B cell (primary cell): ENCODE data around the gene DHRS12. TPM values are rescaled to one million over a fixed set of nuclear protein-coding genes. Genes with fewer than 3 reads are reported as not detected.

Source experiments
- ATAC-seq: fragments of 200-7000 bp; cut with Tn5 transposase; one replicate; pipeline ENCODE4 v1.10.0; 2021; ENCODE audit warnings: low read depth, mild to moderate bottlenecking, moderate number of reproducible peaks, moderate library complexity
- CTCF ChIA-PET: fragments of 350-600 bp; sonication (Branson Sonifier 250); formaldehyde crosslinking; loops from one replicate; lab custom pipeline; 2021; ENCODE audit warnings: antibody characterized with exemption, inconsistent platforms; lab: Charles Lee
- POLR2A ChIA-PET: fragments of 350-600 bp; sonication (Branson Sonifier 250); formaldehyde crosslinking; loops from one replicate; lab custom pipeline; 2021; ENCODE audit warnings: antibody characterized with exemption; lab: Charles Lee
- DNase-seq: peaks from one replicate; pipeline ENCODE4 v3.0.0; 2013
- H2AFZ ChIP-seq: 2 replicates; pipeline ENCODE4 v1.6.1; 2012; ENCODE audit warnings: mild to moderate bottlenecking, low read depth, low read length; ENCODE audit not compliant: insufficient read depth, poor library complexity, severe bottlenecking
- H3K27ac ChIP-seq, 2 donors: 1 replicate in 1 of 2; 2 replicates in 1 of 2; pipeline ENCODE4 v1.5.1; 2012 to 2013; ENCODE audit warnings: low read length in 2 of 2, mild to moderate bottlenecking in 2 of 2, moderate library complexity in 1 of 2
- H3K27me3 ChIP-seq, 4 experiments: fragments of 200-600 bp in 1 of 4; sonication (generic) in 1 of 4; replicated peaks in 1 of 4; 1 replicate in 2 of 4; 2 replicates in 2 of 4; pipeline versions ENCODE4 v1.6.1 to v1.7.0; 2013 to 2016; ENCODE audit warnings: low read length in 3 of 4, mild to moderate bottlenecking in 2 of 4, mixed read lengths in 1 of 4, moderate library complexity in 1 of 4; ENCODE audit not compliant: insufficient read depth in 4 of 4, control insufficient read depth in 3 of 4; ENCODE audit errors: control extremely low read depth in 1 of 4
- H3K36me3 ChIP-seq, 2 experiments: replicated peaks in 1 of 2; 1 replicate in 1 of 2; 2 replicates in 1 of 2; pipeline versions ENCODE4 v1.6.1 to v1.7.1; 2013; ENCODE audit warnings: low read length in 1 of 2; ENCODE audit not compliant: insufficient read depth in 2 of 2, control insufficient read depth in 1 of 2; ENCODE audit errors: control extremely low read depth in 1 of 2, extremely low read depth in 1 of 2
- H3K4me1 ChIP-seq, 2 donors: fragments of 200-600 bp in 1 of 2; sonication (generic) in 1 of 2; 1 replicate in 1 of 2; 2 replicates in 1 of 2; pipeline versions ENCODE4 v1.5.1 to v1.6.1; 2013 to 2017; ENCODE audit warnings: low read length in 2 of 2; ENCODE audit not compliant: control insufficient read depth in 2 of 2, insufficient read depth in 2 of 2
- H3K4me2 ChIP-seq: replicated peaks from 2 replicates; pipeline ENCODE3; 2012; ENCODE audit warnings: mild to moderate bottlenecking, low read depth, low read length; ENCODE audit not compliant: poor library complexity, severe bottlenecking
- H3K4me3 ChIP-seq, 5 experiments: fragments of 200-600 bp in 1 of 5; sonication (generic) in 1 of 5; 1 replicate in 3 of 5; 2 replicates in 2 of 5; pipeline versions ENCODE4 v1.5.1 to v1.7.0; 2011 to 2016; ENCODE audit warnings: low read length in 4 of 5, mild to moderate bottlenecking in 4 of 5, low read depth in 2 of 5, control low read depth in 1 of 5, moderate library complexity in 1 of 5; ENCODE audit not compliant: insufficient read depth in 1 of 5; ENCODE audit errors: control extremely low read depth in 1 of 5, extremely low read depth in 1 of 5
- H3K79me2 ChIP-seq: fragments of 200-600 bp; sonication (generic); one replicate; pipeline ENCODE4 v1.6.0; 2016; ENCODE audit warnings: low read length; ENCODE audit not compliant: control insufficient read depth, insufficient read depth
- H3K9ac ChIP-seq: fragments of 200-600 bp; sonication (generic); 2 replicates; pipeline ENCODE4 v1.6.1; 2017; ENCODE audit warnings: mild to moderate bottlenecking, low read length, moderate library complexity
- H3K9me3 ChIP-seq, 3 donors: one replicate each; pipeline versions ENCODE4 v1.6.1 to v1.7.1; 2013; ENCODE audit warnings: low read length in 2 of 3; ENCODE audit not compliant: control insufficient read depth in 2 of 3, insufficient read depth in 1 of 3; ENCODE audit errors: control extremely low read depth in 1 of 3
- H4K20me1 ChIP-seq: 2 replicates; pipeline ENCODE4 v1.6.0; 2012; ENCODE audit warnings: mild to moderate bottlenecking, low read length; ENCODE audit not compliant: insufficient read depth, control insufficient read depth, poor library complexity, severe bottlenecking
- H3K27ac Mint-ChIP-seq: one replicate; pipeline ENCODE4 v1.8.0; 2021; ENCODE audit warnings: mixed read lengths
- H3K27me3 Mint-ChIP-seq: one replicate; pipeline ENCODE4 v1.8.0; 2021; ENCODE audit warnings: mixed read lengths
- H3K4me1 Mint-ChIP-seq: one replicate; pipeline ENCODE4 v1.8.0; 2021; ENCODE audit warnings: mixed read lengths
- H3K4me3 Mint-ChIP-seq: one replicate; pipeline ENCODE4 v1.8.0; 2021; ENCODE audit warnings: mixed read lengths
- H3K9me3 Mint-ChIP-seq: one replicate; pipeline ENCODE4 v1.8.0; 2022; ENCODE audit warnings: mixed read lengths; ENCODE audit not compliant: insufficient read depth
- CTCF ChIP-seq: fragments of 200-600 bp; IDR thresholded peaks from one replicate; pipeline ENCODE4 v1.8.0; 2022; ENCODE audit warnings: antibody characterized with exemption, mild to moderate bottlenecking
- EZH2 ChIP-seq: IDR thresholded peaks from 2 replicates; pipeline ENCODE4 v1.6.1; 2012; ENCODE audit warnings: borderline replicate concordance, low read depth, mild to moderate bottlenecking, moderate library complexity, low read length; ENCODE audit not compliant: insufficient read depth, poor library complexity, severe bottlenecking
- WGBS: methylation state at CpG from one replicate; pipeline ENCODE4 v1.1.5; 2013; ENCODE audit warnings: missing lambda C conversion rate; ENCODE audit not compliant: insufficient coverage; 5-methylcytosine and 5-hydroxymethylcytosine counted together
- intact Hi-C: fragments of 100-400 bp; cut with micrococcal nuclease; formaldehyde crosslinking; loops from one replicate; pipeline ENCODE4 v1.10.0; 2022
- polyA plus RNA-seq: library from polyadenylated mRNA; depleted of rRNA; stranded (reverse); fragments of >200 nt; gene quantifications from 2 replicates; pipeline ENCODE4 v1.2.3, GENCODE V29; 2012
- total RNA-seq, 2 donors: library from RNA; stranded (reverse); fragments of 120-200 nt in 1 of 2; gene quantifications; 1 replicate in 1 of 2; 2 replicates in 1 of 2; pipeline versions ENCODE4 v1.2.3 to v1.2.4, GENCODE V29; 2013 to 2022

Gene DHRS12
- total and polyA plus RNA-seq, 2 donors (not counting 1 experiment from before 2014, with no cell fraction given): 12.0 to 23.2 TPM

GRCh38 chr13:51823863-51824262 is 19.9 kb upstream of the DHRS12 start:
- ATAC-seq: no peak
- peaks cover 72% of the 10 kb centered on the region for H3K4me1 Mint-ChIP-seq
- Histone ChIP-seq H3K79me2 (no peaks in the 10 kb centered on the region), H3K9me3 (no peaks in the 10 kb centered on the region), H3K4me1 (peaks cover 67 to 71% of the 10 kb centered on the region in 2 donors), H3K4me2 (no peak overlapping the region), H4K20me1 (no peaks in the 10 kb centered on the region), H3K9ac (no peak overlapping the region), H3K36me3 (no peaks in the 10 kb centered on the region), H3K4me3 (no peak overlapping the region), H3K27ac (no peak overlapping the region), H3K27me3 (no peaks in the 10 kb centered on the region), H2AFZ (no peak overlapping the region)
- DNase-seq: no peak
- TF ChIP-seq CTCF (no peak), EZH2 (no peak)
- 100% methylated on average over 1 of the region's 2 CpGs for WGBS
- intact Hi-C loops: no loop called here
- H3K27me3 Mint-ChIP-seq: no peaks in the 10 kb centered on the region
- ChIA-PET POLR2A (no interaction called here), CTCF (interaction anchor here (3.8 to 9.4 kb wide), 2 partner anchors 8 to 10 kb away, joined by 23 to 66 read pairs; no protein-coding TSS in a partner anchor)
- no peaks in the 10 kb centered on the region for H3K9me3 Mint-ChIP-seq
- no peak overlapping the region for H3K27ac Mint-ChIP-seq
- H3K4me3 Mint-ChIP-seq: no peak overlapping the region

GRCh38 chr13:51823359-51823758 is 19.4 kb upstream of the DHRS12 start:
- ChIA-PET POLR2A (no interaction called here), CTCF (interaction anchor here (3.8 to 9.4 kb wide), 2 partner anchors 9 kb away, joined by 23 to 66 read pairs; no protein-coding TSS in a partner anchor)
- Mint-ChIP-seq H3K27me3 (no peaks in the 10 kb centered on the region), H3K4me3 (no peak overlapping the region), H3K4me1 (peaks cover 67% of the 10 kb centered on the region), H3K9me3 (no peaks in the 10 kb centered on the region), H3K27ac (no peak overlapping the region)
- Histone ChIP-seq H3K79me2 (no peaks in the 10 kb centered on the region), H2AFZ (no peak overlapping the region), H3K4me2 (no peak overlapping the region), H3K27me3 (no peaks in the 10 kb centered on the region), H3K9me3 (no peaks in the 10 kb centered on the region), H3K4me1 (peaks cover 62 to 66% of the 10 kb centered on the region in 2 donors), H3K36me3 (no peaks in the 10 kb centered on the region), H3K9ac (no peak overlapping the region), H3K27ac (no peak overlapping the region), H4K20me1 (no peaks in the 10 kb centered on the region), H3K4me3 (no peak overlapping the region)
- no peak for DNase-seq
- WGBS: 100% methylated on average over 1 of the region's 2 CpGs
- ATAC-seq: no peak
- no peak for TF ChIP-seq CTCF
- no peak for TF ChIP-seq EZH2
- intact Hi-C loops: no loop called here
